ENCODE measurements around the gene PRSS36. TPM values are rescaled to one million over a fixed set of nuclear protein-coding genes. Genes with fewer than 3 reads are reported as not detected.
"Not testable (repeated sequence)": the region's sequence is repeated elsewhere in the genome, so short reads cannot be mapped to it uniquely, and the experiment has no call there.

The PRSS36 gene
- 2.3 TPM for polyA plus RNA-seq (2012; ENCODE audit: insufficient read depth, insufficient read length)

- DNase-seq (ENCODE audit: low read depth, low spot score), result no peak
- H3K4me3 ChIP-seq (ENCODE audit: low read length), result no peak within 1 kb of the TSS
Measured at GRCh38 chr16:31149894-31150890, at the start of gene PRSS36. Gene PRSS36 (minus strand): TSS chr16:31150066. CDS start chr16:31150035, 31 bp downstream.

DNA sequence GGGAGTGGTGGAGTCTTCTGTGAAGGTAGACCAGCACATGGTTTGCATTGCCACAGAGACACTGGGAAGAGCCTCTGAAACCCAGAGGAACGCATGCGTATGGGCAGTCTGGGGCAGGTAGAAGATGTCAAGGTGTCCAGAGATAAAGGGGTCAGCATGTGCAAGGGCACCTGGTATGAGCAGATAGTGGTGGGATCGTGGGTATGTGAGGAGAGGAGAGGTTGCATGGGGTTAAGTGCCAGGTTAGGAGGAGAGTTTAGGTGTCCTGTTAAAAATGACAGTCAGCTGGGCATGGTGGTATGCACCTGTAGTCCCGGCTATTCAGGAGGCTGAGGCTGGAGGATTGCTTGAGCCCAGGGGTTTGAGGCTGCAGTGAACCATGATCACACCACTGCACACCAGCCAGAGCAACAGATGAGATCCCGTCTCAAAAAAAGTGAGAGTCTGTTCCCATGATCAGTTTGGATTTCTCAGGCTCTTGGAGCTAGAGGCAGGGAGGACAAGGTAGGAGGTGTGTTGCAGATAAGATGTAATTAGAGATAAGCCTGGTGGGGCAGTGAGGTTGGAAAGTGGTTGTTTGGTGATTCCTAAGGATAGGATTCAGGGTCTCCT is 49.7 kb upstream of the PRSS36 start:
- DNase-seq (ENCODE audit: low read depth, low spot score), result no peak
- no peak overlapping the region for H3K4me3 ChIP-seq (ENCODE audit: low read length)

DNA sequence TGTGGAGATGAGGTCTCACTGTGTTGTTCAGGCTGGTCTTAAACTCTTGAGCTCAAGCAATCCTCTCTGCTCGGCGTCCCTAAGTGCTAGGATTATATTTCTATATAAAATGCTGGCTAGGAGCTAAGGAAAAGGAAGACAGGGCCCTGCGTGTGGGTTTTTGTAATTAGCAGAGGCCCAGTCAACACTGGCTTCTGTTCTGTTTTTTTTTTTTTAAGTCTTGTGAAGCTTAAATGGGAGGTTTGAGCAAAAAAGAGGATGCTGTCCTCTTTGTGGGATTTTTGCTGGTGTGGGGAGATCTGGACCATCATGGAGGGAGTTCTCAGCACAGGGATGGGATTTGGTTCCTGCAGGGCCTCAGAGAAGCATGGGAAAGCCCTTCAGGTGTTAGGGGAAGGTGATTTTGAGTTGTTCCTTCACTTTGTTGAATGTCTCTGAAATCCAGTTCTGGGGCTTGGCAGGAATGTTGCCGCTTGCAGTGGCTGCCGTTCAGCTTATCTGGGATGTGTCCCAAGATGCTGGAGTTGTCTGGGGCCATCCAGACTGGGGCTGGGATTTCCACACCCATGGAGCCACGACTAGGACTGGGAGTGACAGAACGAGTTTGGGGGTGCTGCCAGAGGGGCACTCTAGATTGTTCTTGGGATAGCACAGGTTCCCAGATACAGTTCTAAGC is 48.5 kb upstream of the PRSS36 start:
- no peak overlapping the region for H3K4me3 ChIP-seq (ENCODE audit: low read length)
- no peak for DNase-seq (ENCODE audit: low read depth, low spot score)

DNA sequence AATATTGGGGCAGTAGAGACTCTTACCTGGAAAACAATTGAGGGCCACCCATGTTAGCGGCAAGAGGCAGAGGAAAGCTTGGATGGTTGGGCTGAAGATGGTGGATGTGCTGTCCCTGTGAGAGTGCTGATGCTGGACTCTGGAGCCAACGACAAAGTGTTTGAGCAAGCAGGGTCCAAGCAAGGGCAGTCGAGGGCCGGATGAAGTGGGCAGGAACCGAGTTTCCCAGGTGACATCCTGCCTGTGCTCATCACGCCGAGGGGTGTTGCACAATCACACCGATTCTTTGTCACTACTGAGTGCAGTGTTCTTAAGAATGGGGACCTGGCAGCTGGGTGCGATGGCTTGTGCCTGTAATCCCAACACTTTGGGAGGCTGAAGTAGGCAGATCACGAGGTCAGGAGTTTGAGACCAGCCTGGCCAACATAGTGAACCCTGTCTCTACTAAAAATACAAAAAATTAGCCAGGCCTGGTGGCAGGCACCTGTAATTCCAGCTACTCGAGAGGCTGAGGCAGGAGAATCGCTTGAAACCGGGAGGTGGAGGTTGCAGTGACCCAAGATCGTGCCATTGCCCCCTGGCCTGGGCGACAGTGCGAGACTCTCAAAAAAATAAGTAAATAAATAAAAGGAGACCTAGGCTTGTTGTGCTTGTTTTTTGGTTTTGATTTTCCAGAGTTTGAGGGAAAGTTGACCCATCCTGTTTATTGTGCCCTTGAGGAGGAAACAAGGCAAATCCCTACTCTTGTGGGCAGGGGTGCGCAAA is 46.6 kb upstream of the PRSS36 start:
- DNase-seq (ENCODE audit: low read depth, low spot score), result no peak
- no peak overlapping the region for H3K4me3 ChIP-seq (ENCODE audit: low read length)

- not testable (repeated sequence) for DNase-seq (ENCODE audit: low read depth, low spot score); H3K4me3 ChIP-seq (ENCODE audit: low read length)
Measured at GRCh38 chr16:31195861-31196260, 46.0 kb upstream of the PRSS36 start.

- H3K4me3 ChIP-seq (ENCODE audit: low read length), result no peak overlapping the region
- no peak for DNase-seq (ENCODE audit: low read depth, low spot score)
Measured at GRCh38 chr16:31194898-31195297, 45.0 kb upstream of the PRSS36 start.

GRCh38 chr16:31193874-31194273 is 44.0 kb upstream of the PRSS36 start:
- DNase-seq (ENCODE audit: low read depth, low spot score), result no peak
- H3K4me3 ChIP-seq (ENCODE audit: low read length), result no peak overlapping the region

- H3K4me3 ChIP-seq (ENCODE audit: low read length), result no peak overlapping the region
- no peak for DNase-seq (ENCODE audit: low read depth, low spot score)
Measured at GRCh38 chr16:31192856-31193642, 43.2 kb upstream of the PRSS36 start.

- no peak for DNase-seq (ENCODE audit: low read depth, low spot score)
Measured at GRCh38 chr16:31191697-31192428, 42.0 kb upstream of the PRSS36 start.

DNA sequence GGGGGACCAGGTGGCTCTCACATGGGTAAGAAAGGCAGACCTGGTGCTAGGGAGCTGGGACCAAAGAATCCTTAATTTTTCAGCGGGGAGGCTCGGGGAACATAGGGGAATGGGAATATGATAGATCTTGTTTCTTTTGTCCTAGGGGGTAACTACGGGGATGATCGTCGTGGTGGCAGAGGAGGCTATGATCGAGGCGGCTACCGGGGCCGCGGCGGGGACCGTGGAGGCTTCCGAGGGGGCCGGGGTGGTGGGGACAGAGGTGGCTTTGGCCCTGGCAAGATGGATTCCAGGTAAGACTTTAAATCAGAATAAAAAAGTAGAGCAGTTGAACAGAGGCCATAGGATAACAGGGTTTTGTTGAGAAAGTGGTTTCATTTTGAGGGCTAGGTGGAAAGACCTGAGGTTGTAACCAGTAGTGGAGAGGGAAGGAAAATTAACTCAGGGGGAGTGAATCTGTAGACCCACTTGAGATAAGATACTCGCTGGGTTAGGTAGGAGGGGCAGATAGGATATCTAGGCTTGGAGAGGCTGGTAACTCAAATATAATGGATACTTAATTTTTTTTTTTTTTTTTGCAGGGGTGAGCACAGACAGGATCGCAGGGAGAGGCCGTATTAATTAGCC is 41.1 kb upstream of the PRSS36 start:
- no peak overlapping the region for H3K4me3 ChIP-seq (ENCODE audit: low read length)
- no peak for DNase-seq (ENCODE audit: low read depth, low spot score)

More at GRCh38 chr16:31191697-31192428, 42.0 kb upstream of the PRSS36 start:
- no peak overlapping the region for H3K4me3 ChIP-seq (ENCODE audit: low read length)

DNA sequence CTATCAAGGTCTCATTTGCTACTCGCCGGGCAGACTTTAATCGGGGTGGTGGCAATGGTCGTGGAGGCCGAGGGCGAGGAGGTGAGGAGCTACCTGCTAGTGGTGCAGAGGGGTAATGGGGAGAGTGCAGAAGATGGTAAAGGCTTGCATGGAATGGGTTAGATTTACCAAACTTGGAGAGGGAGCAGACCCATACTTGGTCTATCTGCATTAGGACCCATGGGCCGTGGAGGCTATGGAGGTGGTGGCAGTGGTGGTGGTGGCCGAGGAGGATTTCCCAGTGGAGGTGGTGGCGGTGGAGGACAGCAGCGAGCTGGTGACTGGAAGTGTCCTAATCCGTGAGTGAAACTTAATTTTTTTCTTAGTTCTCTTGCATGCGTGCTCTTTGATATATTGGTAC is 40.2 kb upstream of the PRSS36 start:
- DNase-seq (ENCODE audit: low read depth, low spot score), result no peak
- H3K4me3 ChIP-seq (ENCODE audit: low read length), result no peak overlapping the region

- DNase-seq (ENCODE audit: low read depth, low spot score), result no peak
- H3K4me3 ChIP-seq (ENCODE audit: low read length), result no peak overlapping the region
Measured at GRCh38 chr16:31189412-31189778, 39.5 kb upstream of the PRSS36 start.

- DNase-seq (ENCODE audit: low read depth, low spot score), result no peak
- no peak overlapping the region for H3K4me3 ChIP-seq (ENCODE audit: low read length)
Measured at GRCh38 chr16:31188450-31189411, 38.9 kb upstream of the PRSS36 start.

- no peak overlapping the region for H3K4me3 ChIP-seq (ENCODE audit: low read length)
- no peak for DNase-seq (ENCODE audit: low read depth, low spot score)
Measured at GRCh38 chr16:31187808-31188189, 37.9 kb upstream of the PRSS36 start.

GRCh38 chr16:31186930-31187807 is 37.3 kb upstream of the PRSS36 start:
- no peak for DNase-seq (ENCODE audit: low read depth, low spot score)
- H3K4me3 ChIP-seq (ENCODE audit: low read length), result no peak overlapping the region

Measured in Jurkat, Clone E6-1 (cell line).